SHP77 (cell line): ENCODE data around the gene SMC6.

Experiments used
- DNase-seq, 2 experiments: peaks; one replicate each; lab custom pipeline; 2025; lab: John Stamatoyannopoulos, UW

SMC6 gene

GRCh38 chr2:17717666-17718065, 35.9 kb downstream of the SMC6 start:
- no peak for DNase-seq

- DNase-seq = no peak
Observed at GRCh38 chr2:17713291-17713690, 40.3 kb downstream of the SMC6 start.

GRCh38 chr2:17710547-17711248, 42.9 kb downstream of the SMC6 start:
- DNase-seq = no peak

GRCh38 chr2:17709897-17710296, 43.7 kb downstream of the SMC6 start:
- DNase-seq = no peak

GRCh38 chr2:17708501-17708900, 45.1 kb downstream of the SMC6 start:
- no peak for DNase-seq

GRCh38 chr2:17706845-17707244, 46.8 kb downstream of the SMC6 start:
- no peak for DNase-seq

GRCh38 chr2:17690776-17691175, 62.8 kb downstream of the SMC6 start:
- DNase-seq = no peak

GRCh38 chr2:17689010-17689409, 64.6 kb downstream of the SMC6 start:
- DNase-seq = no peak

GRCh38 chr2:17688600-17688999, 65.0 kb downstream of the SMC6 start:
- no peak for DNase-seq

- DNase-seq = no peak
Observed at GRCh38 chr2:17683981-17684380, 69.6 kb downstream of the SMC6 start.

- no peak for DNase-seq
Observed at GRCh38 chr2:17682098-17682857, 71.3 kb downstream of the SMC6 start.

- no peak for DNase-seq
Observed at GRCh38 chr2:17680119-17680518, 73.5 kb downstream of the SMC6 start.

- no peak for DNase-seq
Observed at GRCh38 chr2:17674817-17675216, 78.8 kb downstream of the SMC6 start.

GRCh38 chr2:17672583-17673317, 80.9 kb downstream of the SMC6 start:
- no peak for DNase-seq

GRCh38 chr2:17667898-17668297, 85.7 kb downstream of the SMC6 start:
- DNase-seq = no peak

- no peak for DNase-seq
Observed at GRCh38 chr2:17664534-17664933, 89.1 kb downstream of the SMC6 start.

- DNase-seq = no peak
Observed at GRCh38 chr2:17662723-17663122, 90.9 kb downstream of the SMC6 start.

GRCh38 chr2:17661460-17661859, 92.2 kb downstream of the SMC6 start:
- no peak for DNase-seq

GRCh38 chr2:17660219-17660618, 93.4 kb downstream of the SMC6 start:
- no peak for DNase-seq

- no peak for DNase-seq
Observed at GRCh38 chr2:17658251-17658843, 95.3 kb downstream of the SMC6 start.

- no peak for DNase-seq
Observed at GRCh38 chr2:17657759-17658158, 95.9 kb downstream of the SMC6 start.

GRCh38 chr2:17652681-17653394, 100.8 kb downstream of the SMC6 start:
- no peak for DNase-seq
